Trophoblast cell (in vitro differentiated cells and primary cell): ENCODE data around the gene PTBP1. TPM values are rescaled to one million over a fixed set of nuclear protein-coding genes. Genes with fewer than 3 reads are reported as not detected.

Source experiments
- DNase-seq, 2 donors: peaks; one replicate each; pipeline ENCODE4 v3.0.0-alpha.2; 2016
- H2AFZ ChIP-seq: 2 replicates; pipeline ENCODE4 v1.6.1; 2013; ENCODE audit warnings: low read length, moderate library complexity, mild to moderate bottlenecking; ENCODE audit not compliant: insufficient read depth, poor library complexity
- H2AK5ac ChIP-seq: 2 replicates; pipeline ENCODE4 v1.6.1; 2013; ENCODE audit warnings: mild to moderate bottlenecking, low read length
- H2BK120ac ChIP-seq: 2 replicates; pipeline ENCODE4 v1.6.1; 2013; ENCODE audit warnings: low read length, mild to moderate bottlenecking, moderate library complexity; ENCODE audit not compliant: insufficient read depth, poor library complexity
- H2BK12ac ChIP-seq: 2 replicates; pipeline ENCODE4 v1.6.1; 2013; ENCODE audit warnings: mild to moderate bottlenecking, low read length, moderate library complexity
- H2BK5ac ChIP-seq: 2 replicates; pipeline ENCODE4 v1.6.1; 2013; ENCODE audit warnings: low read length, low read depth, moderate library complexity, mild to moderate bottlenecking; ENCODE audit not compliant: poor library complexity
- H3K14ac ChIP-seq: 2 replicates; pipeline ENCODE4 v1.6.1; 2013; ENCODE audit warnings: mild to moderate bottlenecking, low read length
- H3K18ac ChIP-seq: 2 replicates; pipeline ENCODE4 v1.6.1; 2013; ENCODE audit warnings: mild to moderate bottlenecking, low read length
- H3K23ac ChIP-seq: 2 replicates; pipeline ENCODE4 v1.6.1; 2013; ENCODE audit warnings: low read length
- H3K27ac ChIP-seq: 2 replicates; pipeline ENCODE4 v1.5.1; 2013; ENCODE audit warnings: low read depth, mild to moderate bottlenecking, inconsistent platforms, low read length, moderate library complexity
- H3K27me3 ChIP-seq: 2 replicates; pipeline ENCODE4 v1.6.1; 2013; ENCODE audit warnings: inconsistent platforms, mild to moderate bottlenecking, low read length, moderate library complexity; ENCODE audit not compliant: insufficient read depth
- H3K36me3 ChIP-seq, 2 experiments: 1 replicate in 1 of 2; 2 replicates in 1 of 2; pipeline ENCODE4 v1.6.1; 2013; ENCODE audit warnings: low read length in 2 of 2, mild to moderate bottlenecking in 2 of 2, moderate library complexity in 1 of 2; ENCODE audit not compliant: insufficient read depth in 2 of 2, control insufficient read depth in 1 of 2
- H3K4ac ChIP-seq: 2 replicates; pipeline ENCODE4 v1.6.1; 2013; ENCODE audit warnings: low read depth, mild to moderate bottlenecking, low read length, moderate library complexity
- H3K4me1 ChIP-seq, 2 experiments: 1 replicate in 1 of 2; 2 replicates in 1 of 2; pipeline ENCODE4 v1.6.1; 2013; ENCODE audit warnings: low read length in 2 of 2, mild to moderate bottlenecking in 2 of 2, moderate library complexity in 1 of 2; ENCODE audit not compliant: insufficient read depth in 2 of 2, control insufficient read depth in 1 of 2
- H3K4me2 ChIP-seq: 2 replicates; pipeline ENCODE4 v1.6.1; 2013; ENCODE audit warnings: inconsistent platforms, mild to moderate bottlenecking, low read length, moderate library complexity
- H3K4me3 ChIP-seq: 2 replicates; pipeline ENCODE4 v1.5.1; 2013; ENCODE audit warnings: mild to moderate bottlenecking, low read depth, low read length, inconsistent platforms
- H3K79me1 ChIP-seq: one replicate; pipeline ENCODE4 v1.6.1; 2013; ENCODE audit warnings: low read length
- H3K79me2 ChIP-seq: 2 replicates; pipeline ENCODE4 v1.6.1; 2013; ENCODE audit warnings: low read length, mild to moderate bottlenecking; ENCODE audit not compliant: control insufficient read depth, insufficient read depth, poor library complexity
- H3K9ac ChIP-seq: 2 replicates; pipeline ENCODE4 v1.6.1; 2013; ENCODE audit warnings: mild to moderate bottlenecking, low read length
- H3K9me3 ChIP-seq: 2 replicates; pipeline ENCODE4 v1.6.1; 2013; ENCODE audit warnings: low read depth, mild to moderate bottlenecking, control low read depth, inconsistent platforms, low read length; ENCODE audit not compliant: insufficient read depth
- H4K12ac ChIP-seq: 2 replicates; pipeline ENCODE4 v1.6.1; 2013; ENCODE audit warnings: low read depth, mild to moderate bottlenecking, low read length, moderate library complexity
- H4K8ac ChIP-seq: 2 replicates; pipeline ENCODE4 v1.6.1; 2013; ENCODE audit warnings: low read depth, mild to moderate bottlenecking, low read length, moderate library complexity
- H4K91ac ChIP-seq: one replicate; pipeline ENCODE4 v1.6.1; 2013; ENCODE audit warnings: low read depth, mild to moderate bottlenecking, low read length, moderate library complexity
- WGBS: extraction: QIAGEN DNeasy Blood & Tissue Kit; methylation state at CpG from one replicate; pipeline ENCODE4 v1.1.7; 2013; ENCODE audit warnings: missing lambda C conversion rate; ENCODE audit not compliant: insufficient read length, insufficient coverage; ENCODE audit errors: extremely low coverage; 5-methylcytosine and 5-hydroxymethylcytosine counted together
- polyA plus RNA-seq: library from polyadenylated mRNA; stranded (reverse); fragments of 200-250 nt; gene quantifications from 2 replicates; pipeline ENCODE4 v1.2.3, GENCODE V29; 2013

PTBP1 gene
- 654 and 679 TPM in 2 replicates for polyA plus RNA-seq

DNA sequence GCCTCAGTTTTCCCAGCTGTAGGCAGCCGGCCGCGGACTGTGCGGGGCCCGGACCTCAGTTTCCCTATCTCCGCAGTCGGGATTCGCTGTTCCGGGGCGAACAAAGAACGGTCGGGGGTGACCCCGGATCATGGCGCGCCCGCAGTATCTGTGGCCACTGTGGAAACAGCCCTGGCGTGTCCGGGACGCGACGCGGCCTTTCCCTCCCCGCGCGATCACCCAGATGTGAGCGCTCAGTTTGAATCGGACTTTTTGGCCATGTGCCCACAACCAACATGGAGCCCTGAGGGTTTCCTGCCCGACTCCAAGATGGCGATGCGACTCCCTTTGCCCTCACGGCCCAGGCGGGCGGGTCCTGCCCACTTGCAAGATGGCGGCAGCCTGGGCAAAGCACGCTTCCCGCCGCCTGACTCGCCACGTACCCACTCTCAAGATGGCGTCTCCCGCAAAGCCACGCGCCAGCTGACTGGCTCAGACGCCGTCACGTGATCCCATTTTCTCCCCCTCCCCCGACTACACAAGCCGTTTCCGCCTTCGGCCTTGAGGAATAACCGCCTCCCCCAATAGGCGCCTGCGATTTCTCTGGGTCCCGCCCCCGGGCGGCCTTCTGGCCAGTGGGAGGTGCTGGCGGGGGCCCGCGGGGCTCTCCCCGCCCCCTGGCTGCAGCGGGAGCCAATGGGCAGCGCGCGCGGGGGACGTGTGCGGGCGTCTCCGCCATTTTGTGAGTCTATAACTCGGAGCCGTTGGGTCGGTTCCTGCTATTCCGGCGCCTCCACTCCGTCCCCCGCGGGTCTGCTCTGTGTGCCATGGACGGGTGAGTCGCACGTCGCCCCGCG, at the start of gene PTBP1:
Gene PTBP1 (plus strand): TSS at position 761 of the 836 bp plus-strand sequence. CDS start 46 bp downstream, at position 807.
- Histone ChIP-seq H3K18ac (peak within 1 kb of the TSS; percentile 79), H3K14ac (peak within 1 kb of the TSS; percentile 93), H3K36me3 (peaks cover 30 to 32% of the 10 kb centered on the region in 2 experiments), H4K8ac (peak within 1 kb of the TSS; percentile 94), H3K9me3 (no peaks in the 10 kb centered on the region), H3K4ac (peak within 1 kb of the TSS; percentile 100), H3K23ac (no peak within 1 kb of the TSS), H3K79me2 (peaks cover 39% of the 10 kb centered on the region), H2BK12ac (no peak within 1 kb of the TSS), H2BK120ac (peak within 1 kb of the TSS; percentile 81), H4K12ac (peak within 1 kb of the TSS; percentile 98), H3K4me2 (peak within 1 kb of the TSS; percentile 91), H3K79me1 (peaks cover 26% of the 10 kb centered on the region), H2AK5ac (peak within 1 kb of the TSS; percentile 86), H3K4me3 (peak within 1 kb of the TSS; percentile 98), H3K9ac (peak within 1 kb of the TSS; percentile 98), H3K27ac (peak within 1 kb of the TSS; percentile 98), H3K27me3 (no peaks in the 10 kb centered on the region), H4K91ac (peak within 1 kb of the TSS; percentile 98), H2BK5ac (peak within 1 kb of the TSS; percentile 90), H2AFZ (peak within 1 kb of the TSS; percentile 77), H3K4me1 (peaks cover 28 to 30% of the 10 kb centered on the region in 2 experiments)
- no CpG with 5 or more reads among the region's 83 CpGs for WGBS
- DNase-seq, result peak; percentile 100

GRCh38 chr19:748274-748598, 49.0 kb upstream of the PTBP1 start:
- no peak overlapping the region for H3K4me3 ChIP-seq
- WGBS, result no CpG with 5 or more reads among the region's 14 CpGs

DNA sequence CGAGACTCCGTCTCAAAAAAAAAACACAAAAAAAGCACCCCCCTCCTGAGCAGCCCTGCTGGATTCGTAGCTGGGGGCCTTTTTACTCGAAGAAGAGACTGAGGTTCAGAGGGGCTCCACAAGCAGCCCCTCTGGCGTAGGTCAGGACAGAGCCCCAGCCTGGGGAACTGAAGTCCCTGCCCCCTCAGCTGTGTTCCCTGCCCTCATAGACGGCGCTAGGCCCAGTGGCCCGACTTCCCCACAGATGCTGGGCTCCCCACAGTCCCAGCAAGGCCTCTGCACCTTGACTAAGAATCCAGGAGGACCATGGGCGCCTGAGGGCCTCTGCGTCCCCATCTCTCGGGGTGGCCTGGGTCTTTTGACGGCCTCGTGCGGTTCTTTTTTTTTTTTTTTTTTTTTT, 47.4 kb upstream of the PTBP1 start:
- no peak overlapping the region for H3K14ac ChIP-seq
- H2BK120ac ChIP-seq, result no peak overlapping the region
- no peak overlapping the region for H3K4me2 ChIP-seq
- WGBS, result no CpG with 5 or more reads among the region's 14 CpGs
- peaks cover 11 to 12% of the 10 kb centered on the region in 2 experiments for H3K4me1 ChIP-seq
- no peak overlapping the region for H3K4ac ChIP-seq
- no peak overlapping the region for H3K23ac ChIP-seq
- H3K18ac ChIP-seq, result no peak overlapping the region
- no peak for DNase-seq
- no peaks in the 10 kb centered on the region for H3K36me3 ChIP-seq
- no peak overlapping the region for H3K4me3 ChIP-seq
- no peak overlapping the region for H2BK12ac ChIP-seq
- H2BK5ac ChIP-seq, result no peak overlapping the region
- no peaks in the 10 kb centered on the region for H3K27me3 ChIP-seq
- no peaks in the 10 kb centered on the region for H3K79me2 ChIP-seq
- H3K9me3 ChIP-seq, result peaks cover 16% of the 10 kb centered on the region
- H4K8ac ChIP-seq, result no peak overlapping the region
- H3K9ac ChIP-seq, result no peak overlapping the region
- H3K79me1 ChIP-seq, result no peaks in the 10 kb centered on the region
- no peak overlapping the region for H3K27ac ChIP-seq
- no peak overlapping the region for H4K12ac ChIP-seq
- no peak overlapping the region for H2AFZ ChIP-seq
- no peak overlapping the region for H4K91ac ChIP-seq
- H2AK5ac ChIP-seq, result no peak overlapping the region

More at GRCh38 chr19:748274-748598, 49.0 kb upstream of the PTBP1 start:
- Histone ChIP-seq H3K9ac (no peak overlapping the region), H2BK5ac (no peak overlapping the region), H3K9me3 (peaks cover 16% of the 10 kb centered on the region), H3K4me2 (no peak overlapping the region), H3K23ac (no peak overlapping the region), H2AK5ac (no peak overlapping the region), H3K4me1 (peaks cover 11 to 12% of the 10 kb centered on the region in 2 experiments), H3K79me2 (no peaks in the 10 kb centered on the region), H3K36me3 (no peaks in the 10 kb centered on the region), H4K8ac (no peak overlapping the region), H3K79me1 (no peaks in the 10 kb centered on the region), H3K27me3 (no peaks in the 10 kb centered on the region), H4K91ac (no peak overlapping the region), H3K4ac (no peak overlapping the region), H4K12ac (no peak overlapping the region), H3K14ac (no peak overlapping the region), H3K18ac (no peak overlapping the region), H2BK12ac (no peak overlapping the region), H2BK120ac (no peak overlapping the region), H3K27ac (no peak overlapping the region), H2AFZ (no peak overlapping the region)
- peak; percentile 35 to 60 for DNase-seq

DNA sequence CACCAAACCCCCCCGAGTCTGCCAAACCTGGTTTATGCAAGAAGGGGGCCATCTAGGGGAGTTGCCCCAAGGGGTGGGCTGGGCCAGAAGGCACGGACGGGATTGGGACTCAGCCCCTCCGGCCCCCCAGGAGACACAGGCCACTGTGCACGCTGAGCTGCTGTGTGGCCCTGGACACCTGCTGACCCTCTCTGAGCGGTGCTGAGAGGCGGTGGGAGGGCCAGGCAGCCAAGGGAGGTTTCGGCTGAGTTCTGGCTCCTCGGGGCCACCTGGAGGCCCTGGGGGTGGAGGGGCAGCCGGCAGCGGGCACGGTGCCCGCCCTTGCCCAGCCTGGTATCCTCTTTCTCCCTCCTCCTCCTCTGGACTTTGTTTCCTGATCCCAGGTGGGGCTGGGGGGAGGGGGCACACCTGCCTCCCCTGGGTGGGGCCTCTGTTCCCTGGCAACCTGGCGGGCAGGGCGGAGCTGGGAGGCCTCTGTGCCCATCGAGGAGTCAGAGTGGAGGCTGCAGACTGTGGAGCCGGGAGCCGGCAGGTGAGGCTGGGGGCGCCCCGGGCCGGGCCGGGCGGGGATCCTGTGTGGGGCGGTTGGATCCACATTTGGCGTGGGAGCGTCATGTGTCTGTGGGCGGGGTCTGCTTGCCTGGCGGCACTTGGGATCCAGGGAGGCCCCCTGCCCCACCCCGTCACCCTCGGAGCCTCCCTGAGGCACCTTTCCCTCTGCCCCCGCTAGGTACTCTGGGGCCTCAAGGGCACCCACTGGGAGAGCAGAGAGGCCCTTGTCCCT, 46.4 kb upstream of the PTBP1 start, which contains the start of gene MISP:
Gene MISP (plus strand): TSS at position 473 of the 784 bp plus-strand sequence. CDS start 5,835 bp downstream, outside the sequence.
- Histone ChIP-seq H3K79me1 (no peaks in the 10 kb centered on the region), H3K36me3 (no peaks in the 10 kb centered on the region), H3K9ac (no peak within 1 kb of the TSS), H3K4me2 (no peak within 1 kb of the TSS), H3K27me3 (no peaks in the 10 kb centered on the region), H4K91ac (peak within 1 kb of the TSS; percentile 61), H3K79me2 (no peaks in the 10 kb centered on the region), H3K14ac (no peak within 1 kb of the TSS), H3K27ac (no peak within 1 kb of the TSS), H3K9me3 (peaks cover 13% of the 10 kb centered on the region), H3K4me1 (peaks cover 11 to 12% of the 10 kb centered on the region in 2 experiments), H2BK120ac (no peak within 1 kb of the TSS), H2BK12ac (peak within 1 kb of the TSS; percentile 63), H3K4me3 (no peak within 1 kb of the TSS), H3K18ac (no peak within 1 kb of the TSS), H4K8ac (no peak within 1 kb of the TSS), H3K23ac (no peak within 1 kb of the TSS), H2AFZ (no peak within 1 kb of the TSS), H2BK5ac (no peak within 1 kb of the TSS), H3K4ac (no peak within 1 kb of the TSS), H4K12ac (no peak within 1 kb of the TSS), H2AK5ac (peak within 1 kb of the TSS; percentile 35)
- WGBS, result no CpG with 5 or more reads among the region's 31 CpGs
- no peak for DNase-seq
